ENCODE results near the gene THNSL1.

DNA sequence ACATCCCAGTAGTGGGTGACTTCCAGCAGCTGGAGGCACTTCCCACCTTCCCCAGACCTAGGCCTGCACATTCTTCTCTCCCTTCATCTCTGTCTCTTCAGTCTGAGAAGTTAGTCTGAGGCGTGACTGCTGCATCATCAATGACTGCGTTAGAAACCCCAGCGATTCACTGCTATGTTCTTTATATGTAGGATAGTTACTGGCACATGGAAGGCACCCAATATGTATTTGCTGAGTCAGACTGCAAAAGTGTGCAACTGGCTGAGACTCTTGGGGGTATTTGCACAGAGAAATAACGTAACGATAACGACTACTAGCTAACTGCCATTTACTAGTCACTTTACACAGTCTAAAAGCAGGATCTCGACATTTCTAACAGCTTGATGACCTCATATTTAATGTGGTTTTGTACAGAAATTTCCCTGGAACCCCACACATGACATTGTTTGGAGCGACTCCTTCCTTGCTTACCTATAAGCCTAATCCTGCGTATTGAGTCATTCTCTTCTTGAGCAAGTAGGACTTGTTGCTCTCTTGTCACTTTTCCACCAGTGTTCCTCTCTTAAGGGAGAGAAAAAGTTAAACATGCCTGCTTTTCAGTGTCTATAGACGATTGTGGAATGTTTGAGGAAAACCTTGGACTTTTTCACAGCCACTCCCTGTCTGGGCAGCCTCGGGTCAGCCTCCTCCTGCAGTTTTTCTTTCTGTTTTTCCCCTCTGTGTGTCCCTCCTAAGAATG lies 45.5 kb downstream of the THNSL1 start:
- TF ChIP-seq, protein P1, sequence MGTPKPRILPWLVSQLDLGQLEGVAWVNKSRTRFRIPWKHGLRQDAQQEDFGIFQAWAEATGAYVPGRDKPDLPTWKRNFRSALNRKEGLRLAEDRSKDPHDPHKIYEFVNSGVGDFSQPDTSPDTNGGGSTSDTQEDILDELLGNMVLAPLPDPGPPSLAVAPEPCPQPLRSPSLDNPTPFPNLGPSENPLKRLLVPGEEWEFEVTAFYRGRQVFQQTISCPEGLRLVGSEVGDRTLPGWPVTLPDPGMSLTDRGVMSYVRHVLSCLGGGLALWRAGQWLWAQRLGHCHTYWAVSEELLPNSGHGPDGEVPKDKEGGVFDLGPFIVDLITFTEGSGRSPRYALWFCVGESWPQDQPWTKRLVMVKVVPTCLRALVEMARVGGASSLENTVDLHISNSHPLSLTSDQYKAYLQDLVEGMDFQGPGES (IDR thresholded peaks at IDR 0.05; ENCODE audit: low read depth, low read length) = no peak
- TF ChIP-seq NFIC (IDR thresholded peaks at IDR 0.05; ENCODE audit: borderline replicate concordance) (no peak), POLR2AphosphoS5 (IDR thresholded peaks at IDR 0.05; ENCODE audit: low read depth, low read length) (no peak)
- TF ChIP-seq, protein P2, sequence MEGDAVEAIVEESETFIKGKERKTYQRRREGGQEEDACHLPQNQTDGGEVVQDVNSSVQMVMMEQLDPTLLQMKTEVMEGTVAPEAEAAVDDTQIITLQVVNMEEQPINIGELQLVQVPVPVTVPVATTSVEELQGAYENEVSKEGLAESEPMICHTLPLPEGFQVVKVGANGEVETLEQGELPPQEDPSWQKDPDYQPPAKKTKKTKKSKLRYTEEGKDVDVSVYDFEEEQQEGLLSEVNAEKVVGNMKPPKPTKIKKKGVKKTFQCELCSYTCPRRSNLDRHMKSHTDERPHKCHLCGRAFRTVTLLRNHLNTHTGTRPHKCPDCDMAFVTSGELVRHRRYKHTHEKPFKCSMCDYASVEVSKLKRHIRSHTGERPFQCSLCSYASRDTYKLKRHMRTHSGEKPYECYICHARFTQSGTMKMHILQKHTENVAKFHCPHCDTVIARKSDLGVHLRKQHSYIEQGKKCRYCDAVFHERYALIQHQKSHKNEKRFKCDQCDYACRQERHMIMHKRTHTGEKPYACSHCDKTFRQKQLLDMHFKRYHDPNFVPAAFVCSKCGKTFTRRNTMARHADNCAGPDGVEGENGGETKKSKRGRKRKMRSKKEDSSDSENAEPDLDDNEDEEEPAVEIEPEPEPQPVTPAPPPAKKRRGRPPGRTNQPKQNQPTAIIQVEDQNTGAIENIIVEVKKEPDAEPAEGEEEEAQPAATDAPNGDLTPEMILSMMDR (IDR thresholded peaks at IDR 0.05) = no peak

Measured in SK-N-SH (cell line).